ENCODE measurements around the gene RBM7.

Gene RBM7

DNA sequence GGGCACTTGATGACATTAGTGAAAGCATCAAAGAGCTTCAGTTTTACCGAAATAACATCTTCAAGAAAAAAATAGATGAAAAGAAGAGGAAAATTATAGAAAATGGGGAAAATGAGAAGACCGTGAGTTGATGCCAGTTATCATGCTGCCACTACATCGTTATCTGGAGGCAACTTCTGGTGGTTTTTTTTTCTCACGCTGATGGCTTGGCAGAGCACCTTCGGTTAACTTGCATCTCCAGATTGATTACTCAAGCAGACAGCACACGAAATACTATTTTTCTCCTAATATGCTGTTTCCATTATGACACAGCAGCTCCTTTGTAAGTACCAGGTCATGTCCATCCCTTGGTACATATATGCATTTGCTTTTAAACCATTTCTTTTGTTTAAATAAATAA is 49.4 kb downstream of the RBM7 start:
- no peak for FAIRE-seq

DNA sequence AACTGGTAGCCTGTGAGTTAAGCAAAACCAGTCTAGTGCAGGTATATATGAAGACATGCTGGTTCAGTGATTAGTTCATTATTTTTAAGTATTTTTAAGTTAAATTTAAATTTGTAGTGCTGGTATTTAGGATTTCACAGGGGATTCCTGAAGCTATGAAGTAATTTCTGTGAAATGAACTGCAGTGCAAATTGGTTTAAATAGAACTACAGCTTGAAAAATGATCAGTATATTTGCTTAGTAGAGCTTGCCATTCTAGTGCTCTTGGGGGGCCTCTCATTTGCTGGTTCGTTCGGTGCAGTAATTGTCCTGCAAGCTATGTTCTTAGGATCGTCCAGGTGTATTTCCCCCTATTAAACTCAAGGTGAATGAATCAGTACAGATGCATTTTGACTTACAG is 51.9 kb downstream of the RBM7 start:
- FAIRE-seq, result no peak
